Lower lobe of right lung (tissue), 2 donors: ENCODE data around the gene CEP250. TPM values are rescaled to one million over a fixed set of nuclear protein-coding genes. Genes with fewer than 3 reads are reported as not detected.

Source experiments
- ATAC-seq, 2 donors: fragments of 200-7000 bp; cut with Tn5 transposase; one replicate each; pipeline ENCODE4 v1.9.1; 2020 to 2022; ENCODE audit warnings: mild to moderate bottlenecking in 2 of 2, moderate library complexity in 2 of 2
- DNase-seq: peaks from one replicate; pipeline ENCODE4 v3.0.0-alpha.2; 2020
- H3K27ac ChIP-seq: fragments of 200-600 bp; one replicate; pipeline ENCODE4 v1.8.0; 2022
- H3K27me3 ChIP-seq: fragments of 200-600 bp; one replicate; pipeline ENCODE4 v1.8.0; 2022; ENCODE audit warnings: low read depth
- H3K36me3 ChIP-seq: fragments of 200-600 bp; one replicate; pipeline ENCODE4 v1.8.0; 2022; ENCODE audit warnings: mild to moderate bottlenecking
- H3K4me1 ChIP-seq: fragments of 200-600 bp; one replicate; pipeline ENCODE4 v1.8.0; 2022
- H3K4me3 ChIP-seq: fragments of 200-600 bp; one replicate; pipeline ENCODE4 v1.8.0; 2022; ENCODE audit warnings: mild to moderate bottlenecking
- H3K9me3 ChIP-seq: fragments of 200-600 bp; one replicate; pipeline ENCODE4 v1.8.0; 2022
- intact Hi-C: fragments of 100-400 bp; cut with DNase I; formaldehyde crosslinking; loops from one replicate; pipeline ENCODE4 v1.11.0; 2022
- total RNA-seq: library from RNA; stranded (reverse); fragmentation: NEBNext Ultra II Directional; extraction: Animal tissue kit (Norgen Biotek cat#: 25700); gene quantifications from one replicate; pipeline ENCODE4 v1.2.1, GENCODE V29; 2021
- TF ChIP-seq, protein P1 (sequence below): fragments of 200-600 bp; IDR thresholded peaks from one replicate; pipeline ENCODE4 v1.8.0; 2022; ENCODE audit warnings: antibody characterized with exemption, mild to moderate bottlenecking
- donor health status: DM: no; HTN: yes; CAD: no; lungs with severe emphysema.

Gene CEP250
- total RNA-seq, 1 donor from 2014 or later: 30.7 TPM

DNA sequence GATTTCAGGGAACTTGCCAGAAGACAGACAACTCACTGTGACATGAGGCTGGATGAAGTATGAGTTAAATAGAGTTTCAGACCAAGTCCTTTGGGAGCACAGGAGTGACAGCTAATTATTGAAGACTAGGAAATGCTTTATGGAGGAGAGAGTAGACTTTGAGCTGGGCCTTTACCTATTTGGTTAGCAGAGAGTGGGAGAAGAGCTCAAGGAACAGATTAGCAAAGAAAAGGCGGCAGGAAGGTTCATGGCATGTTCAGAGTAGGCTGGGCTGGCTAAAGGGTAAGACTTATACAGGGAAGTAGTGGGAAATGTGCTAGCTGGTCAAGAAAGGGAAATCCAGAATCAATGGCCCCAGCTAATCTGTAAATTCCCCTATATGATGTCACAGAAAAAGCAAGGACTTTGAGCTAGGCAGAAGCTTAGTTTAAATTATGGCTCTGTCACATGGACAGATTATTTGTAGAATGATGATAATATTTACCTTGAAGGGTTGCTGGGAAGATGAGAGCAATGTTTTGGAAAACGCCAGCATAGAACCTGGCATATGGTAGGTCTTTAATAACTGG lies 19.0 kb downstream of the CEP250 start:
- H3K4me1 ChIP-seq: no peaks in the 10 kb centered on the region
- no peak for DNase-seq
- peaks cover 95% of the 10 kb centered on the region for H3K36me3 ChIP-seq
- intact Hi-C loops: no loop called here
- TF ChIP-seq, protein P1, sequence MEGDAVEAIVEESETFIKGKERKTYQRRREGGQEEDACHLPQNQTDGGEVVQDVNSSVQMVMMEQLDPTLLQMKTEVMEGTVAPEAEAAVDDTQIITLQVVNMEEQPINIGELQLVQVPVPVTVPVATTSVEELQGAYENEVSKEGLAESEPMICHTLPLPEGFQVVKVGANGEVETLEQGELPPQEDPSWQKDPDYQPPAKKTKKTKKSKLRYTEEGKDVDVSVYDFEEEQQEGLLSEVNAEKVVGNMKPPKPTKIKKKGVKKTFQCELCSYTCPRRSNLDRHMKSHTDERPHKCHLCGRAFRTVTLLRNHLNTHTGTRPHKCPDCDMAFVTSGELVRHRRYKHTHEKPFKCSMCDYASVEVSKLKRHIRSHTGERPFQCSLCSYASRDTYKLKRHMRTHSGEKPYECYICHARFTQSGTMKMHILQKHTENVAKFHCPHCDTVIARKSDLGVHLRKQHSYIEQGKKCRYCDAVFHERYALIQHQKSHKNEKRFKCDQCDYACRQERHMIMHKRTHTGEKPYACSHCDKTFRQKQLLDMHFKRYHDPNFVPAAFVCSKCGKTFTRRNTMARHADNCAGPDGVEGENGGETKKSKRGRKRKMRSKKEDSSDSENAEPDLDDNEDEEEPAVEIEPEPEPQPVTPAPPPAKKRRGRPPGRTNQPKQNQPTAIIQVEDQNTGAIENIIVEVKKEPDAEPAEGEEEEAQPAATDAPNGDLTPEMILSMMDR: no peak
- no peak for ATAC-seq
- no peaks in the 10 kb centered on the region for H3K27me3 ChIP-seq
- H3K4me3 ChIP-seq: no peak overlapping the region
- H3K27ac ChIP-seq: no peak overlapping the region
- no peaks in the 10 kb centered on the region for H3K9me3 ChIP-seq

DNA sequence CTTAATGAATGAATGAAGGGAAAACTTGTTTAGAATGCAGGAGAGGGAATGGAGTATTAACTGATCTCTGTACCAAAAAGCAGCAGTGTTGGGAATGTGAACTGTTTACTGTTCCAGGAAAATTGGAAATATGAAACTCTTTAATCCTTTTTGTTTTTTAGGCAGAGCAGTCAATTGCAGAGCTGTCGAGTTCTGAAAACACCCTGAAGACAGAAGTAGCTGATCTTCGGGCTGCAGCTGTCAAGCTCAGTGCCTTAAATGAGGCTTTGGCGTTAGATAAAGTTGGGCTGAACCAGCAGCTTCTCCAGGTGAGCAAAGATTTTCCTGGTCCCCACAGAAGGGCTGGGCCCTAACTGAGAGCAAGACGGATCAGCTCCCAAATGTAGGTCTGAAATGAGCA lies 20.9 kb downstream of the CEP250 start:
- H3K9me3 ChIP-seq: no peaks in the 10 kb centered on the region
- no peak overlapping the region for H3K4me3 ChIP-seq
- no peaks in the 10 kb centered on the region for H3K27me3 ChIP-seq
- peaks cover 98% of the 10 kb centered on the region for H3K36me3 ChIP-seq
- DNase-seq (no peak), ATAC-seq (no peak)
- H3K4me1 ChIP-seq: no peaks in the 10 kb centered on the region
- intact Hi-C loops: no loop called here
- H3K27ac ChIP-seq: no peak overlapping the region
- TF ChIP-seq, protein P1: no peak

DNA sequence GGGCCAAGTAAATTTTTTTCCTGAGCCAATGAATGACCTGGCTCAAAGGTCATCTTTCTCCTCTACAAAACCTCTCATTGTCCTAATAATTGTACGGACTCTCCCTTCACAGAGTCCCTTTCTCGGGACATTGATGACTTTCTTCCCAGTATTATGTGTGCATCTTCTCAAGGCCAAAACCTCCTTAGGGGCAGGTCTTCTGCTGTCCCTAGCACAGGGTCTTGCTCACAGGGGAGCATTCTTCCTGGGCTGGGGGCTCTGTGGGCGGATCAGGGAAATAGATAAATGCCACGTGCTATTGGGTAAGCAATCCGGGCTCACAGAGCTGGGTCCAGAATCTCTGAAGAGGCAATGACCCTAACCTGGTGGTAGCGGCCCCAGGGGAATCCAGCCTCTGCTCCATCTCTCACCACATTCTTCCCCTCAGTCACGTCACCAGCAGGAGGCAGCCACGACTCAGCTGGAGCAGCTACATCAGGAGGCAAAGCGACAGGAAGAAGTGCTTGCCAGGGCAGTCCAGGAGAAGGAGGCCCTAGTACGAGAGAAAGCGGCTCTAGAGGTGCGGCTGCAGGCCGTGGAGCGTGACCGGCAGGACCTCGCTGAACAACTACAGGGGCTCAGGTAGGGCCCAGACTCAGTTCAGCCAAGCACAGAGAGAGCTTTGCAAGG lies 23.5 kb downstream of the CEP250 start:
- intact Hi-C loops: no loop called here
- TF ChIP-seq, protein P1: no peak
- DNase-seq: no peak
- Histone ChIP-seq H3K4me3 (no peak overlapping the region), H3K9me3 (no peaks in the 10 kb centered on the region), H3K36me3 (peaks cover 81% of the 10 kb centered on the region), H3K27me3 (no peaks in the 10 kb centered on the region), H3K4me1 (no peaks in the 10 kb centered on the region), H3K27ac (no peak overlapping the region)
- no peak for ATAC-seq

DNA sequence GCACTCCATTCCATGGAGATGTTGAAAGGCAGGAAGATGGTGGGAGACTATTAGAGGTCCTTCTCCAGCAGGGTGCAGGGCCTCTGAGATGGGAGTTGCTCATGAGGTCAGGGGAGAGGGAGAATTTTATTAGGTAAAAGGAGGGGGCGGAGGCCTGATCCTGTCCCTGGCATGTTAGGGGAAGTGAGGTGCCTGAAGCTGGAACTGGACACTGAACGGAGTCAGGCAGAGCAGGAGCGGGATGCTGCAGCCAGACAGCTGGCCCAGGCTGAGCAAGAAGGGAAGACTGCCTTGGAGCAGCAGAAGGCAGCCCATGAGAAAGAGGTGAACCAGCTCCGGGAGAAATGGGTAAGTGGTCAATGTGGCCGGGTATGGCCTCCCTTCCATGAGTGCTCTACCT lies 24.4 kb downstream of the CEP250 start:
- intact Hi-C loops: no loop called here

DNA sequence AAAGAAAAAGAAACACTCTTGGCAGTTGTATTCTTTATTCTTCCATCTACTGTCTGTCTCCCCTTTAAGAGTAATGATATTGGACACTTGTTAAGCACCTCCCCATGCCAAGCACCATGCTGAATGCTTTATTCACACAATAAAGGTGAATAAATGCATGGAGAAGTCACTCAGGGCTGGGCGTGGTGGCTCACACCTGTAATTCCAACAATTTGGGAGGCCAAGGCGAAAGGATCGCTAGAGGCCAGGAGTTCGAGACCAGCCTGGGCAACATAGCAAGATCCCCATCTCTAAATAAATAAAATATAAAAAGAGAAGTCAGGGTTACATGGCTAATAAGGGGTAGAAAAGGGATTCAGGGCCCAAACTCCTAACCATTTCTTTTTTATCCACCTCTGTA lies 32.1 kb downstream of the CEP250 start:
- Histone ChIP-seq H3K4me3 (no peak overlapping the region), H3K36me3 (peaks cover 63% of the 10 kb centered on the region), H3K4me1 (peaks cover 8% of the 10 kb centered on the region), H3K9me3 (no peaks in the 10 kb centered on the region), H3K27ac (no peak overlapping the region), H3K27me3 (no peaks in the 10 kb centered on the region)
- intact Hi-C loops: no loop called here
- no peak for ATAC-seq
- DNase-seq: no peak
- TF ChIP-seq, protein P1: no peak

More for the DNA sequence above, 24.4 kb downstream of the CEP250 start:
- Histone ChIP-seq H3K27me3 (no peaks in the 10 kb centered on the region), H3K9me3 (no peaks in the 10 kb centered on the region), H3K4me1 (no peaks in the 10 kb centered on the region), H3K36me3 (peaks cover 80% of the 10 kb centered on the region), H3K4me3 (no peak overlapping the region), H3K27ac (no peak overlapping the region)
- ATAC-seq (no peak), DNase-seq (no peak)
- TF ChIP-seq, protein P1: no peak
